ENCODE measurements around the gene PROP1.
"Not testable (repeated sequence)": the region's sequence is repeated elsewhere in the genome, so short reads cannot be mapped to it uniquely, and the experiment has no call there.

PROP1 gene

DNA sequence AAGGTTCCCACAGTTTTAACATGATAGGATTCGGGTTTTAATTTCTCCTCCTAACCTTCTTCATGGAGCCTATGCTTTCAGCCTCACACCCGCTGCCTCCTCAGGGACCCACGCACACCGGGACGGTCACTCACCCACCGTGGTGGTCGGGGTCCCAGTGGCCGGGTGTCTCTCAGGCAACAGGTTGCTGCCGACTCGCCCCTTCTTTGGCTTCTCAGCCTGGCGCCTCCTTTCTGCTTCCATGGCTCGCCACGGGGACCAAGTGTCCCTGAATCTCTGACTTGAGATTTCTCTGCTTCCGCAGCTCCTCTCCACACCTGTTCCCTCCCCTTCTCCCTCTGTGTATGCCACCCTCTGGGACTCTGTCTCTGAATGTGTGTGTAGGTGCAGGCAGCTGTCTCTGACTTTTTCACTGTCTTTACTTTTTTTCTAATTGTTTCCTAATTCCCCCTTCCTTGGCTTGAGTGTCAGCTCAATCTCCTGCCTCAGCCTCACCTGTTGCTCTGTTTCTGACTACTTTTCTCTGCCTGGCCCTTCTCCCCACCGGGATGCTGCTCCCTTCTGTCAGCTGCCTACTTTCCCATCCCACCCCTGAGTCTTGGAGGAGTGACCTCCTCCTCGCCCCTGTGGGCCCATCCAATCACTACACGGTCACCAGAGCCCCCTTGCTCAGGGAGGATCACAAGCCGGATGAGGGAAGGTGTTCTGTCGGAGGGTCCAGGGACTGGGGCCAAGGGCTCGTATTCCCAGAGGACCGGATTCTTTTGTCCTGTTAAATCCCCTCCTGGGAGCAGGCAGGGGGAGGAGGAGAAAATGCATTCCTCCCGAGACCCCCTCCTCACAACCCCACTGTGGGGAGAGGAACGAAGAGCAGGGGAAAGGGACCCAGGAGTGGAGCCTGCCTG is at the start of gene PROP1:
TSS of gene PROP1 (minus strand) at position 552 of the 905 bp plus-strand sequence. CDS start at position 243, 309 bp downstream.
- DNase-seq: no peak

GRCh38 chr5:178019379-178020030 is 23.5 kb upstream of the PROP1 start:
- not testable (repeated sequence) for DNase-seq

DNA sequence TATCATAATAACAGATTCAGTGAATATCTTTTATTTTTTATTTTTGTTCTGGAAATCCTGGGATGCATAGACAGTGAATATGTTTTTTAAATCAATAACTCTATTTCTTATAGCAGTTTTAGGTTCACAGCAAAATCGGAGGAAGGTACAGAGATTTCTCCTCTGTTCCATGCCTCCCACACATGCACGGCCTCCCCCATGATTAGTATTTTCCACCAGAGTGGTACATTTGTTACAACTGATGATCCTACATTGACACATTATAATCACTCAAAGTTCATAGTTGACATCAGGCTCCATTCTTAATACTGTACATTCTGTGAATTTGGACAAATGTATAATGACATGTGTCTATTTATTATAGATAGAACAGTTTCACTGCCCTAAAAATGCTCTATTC is 16.7 kb upstream of the PROP1 start:
- not testable (repeated sequence) for DNase-seq

DNA sequence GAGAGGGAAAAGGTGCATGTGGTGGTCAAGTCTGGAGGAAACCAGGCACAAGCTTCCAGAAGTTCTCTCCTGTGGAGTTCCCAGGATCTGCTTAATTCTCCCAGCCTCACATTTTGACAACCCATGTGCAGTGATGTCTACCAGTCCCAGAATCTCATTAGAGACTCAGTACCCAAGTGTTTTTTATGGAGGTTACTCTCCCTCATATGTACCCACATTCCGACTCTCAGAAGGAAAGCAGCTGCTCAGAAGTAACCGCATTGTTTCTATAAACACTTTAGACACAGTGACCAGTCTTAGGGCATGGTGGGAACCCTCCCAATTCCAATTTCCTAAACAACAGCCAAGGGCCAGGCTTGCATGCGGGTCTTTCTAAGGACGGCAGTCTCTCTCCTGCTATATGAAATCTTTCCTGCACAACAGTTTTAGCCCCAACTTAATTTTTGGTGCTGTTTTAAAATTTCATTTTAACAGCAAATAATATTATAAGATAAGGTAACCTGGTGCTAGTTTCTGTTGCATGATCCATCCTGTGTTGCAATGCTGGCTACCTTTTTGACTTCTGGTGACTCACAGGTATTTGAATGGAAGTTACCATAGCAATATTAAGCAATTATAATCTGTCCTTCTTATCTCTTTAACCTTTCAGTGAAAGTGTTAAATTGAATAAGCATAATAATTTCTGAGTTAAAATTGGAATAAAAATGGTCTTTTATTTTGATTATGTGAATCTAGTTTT is 15.9 kb upstream of the PROP1 start:
- DNase-seq: not testable (repeated sequence)

- DNase-seq: not testable (repeated sequence)
Observed at GRCh38 chr5:178007272-178007671, 11.2 kb upstream of the PROP1 start.

DNA sequence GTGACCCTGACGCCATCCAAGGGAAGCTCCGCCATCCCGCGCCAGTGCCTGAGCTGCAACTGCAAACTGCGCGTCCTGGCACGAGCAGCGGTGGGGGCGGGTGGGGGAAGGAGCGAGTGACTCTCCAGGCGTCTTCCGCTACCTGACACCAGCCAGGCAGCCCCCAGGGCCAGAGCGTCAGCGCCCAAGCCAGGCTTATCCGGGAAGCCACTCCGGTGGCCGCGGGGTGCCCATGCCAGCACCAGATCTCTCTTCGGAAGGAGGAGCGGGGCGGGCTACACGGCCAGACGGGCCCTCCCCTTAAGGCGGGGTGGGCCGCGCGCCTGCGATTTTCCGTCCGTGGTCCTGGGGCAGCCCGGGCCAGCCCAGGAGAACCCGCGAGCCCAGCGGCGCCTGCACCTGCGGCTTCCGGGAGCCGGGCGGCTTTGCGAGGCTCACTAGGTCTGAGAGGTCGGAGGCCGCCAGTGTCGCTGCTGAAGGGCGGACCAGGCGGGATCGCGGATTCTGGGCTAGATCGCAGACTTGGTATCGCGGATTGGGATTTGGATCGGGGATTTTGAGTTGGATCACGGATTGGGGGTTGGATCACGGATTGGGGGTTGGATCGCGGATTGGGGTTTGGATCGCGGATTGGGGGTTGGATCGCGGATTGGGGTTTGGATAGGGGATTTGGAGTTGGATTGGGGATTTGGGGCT is 10.6 kb upstream of the PROP1 start:
- DNase-seq: not testable (repeated sequence)

GRCh38 chr5:178006181-178006535 is 10.1 kb upstream of the PROP1 start:
- DNase-seq: not testable (repeated sequence)

DNA sequence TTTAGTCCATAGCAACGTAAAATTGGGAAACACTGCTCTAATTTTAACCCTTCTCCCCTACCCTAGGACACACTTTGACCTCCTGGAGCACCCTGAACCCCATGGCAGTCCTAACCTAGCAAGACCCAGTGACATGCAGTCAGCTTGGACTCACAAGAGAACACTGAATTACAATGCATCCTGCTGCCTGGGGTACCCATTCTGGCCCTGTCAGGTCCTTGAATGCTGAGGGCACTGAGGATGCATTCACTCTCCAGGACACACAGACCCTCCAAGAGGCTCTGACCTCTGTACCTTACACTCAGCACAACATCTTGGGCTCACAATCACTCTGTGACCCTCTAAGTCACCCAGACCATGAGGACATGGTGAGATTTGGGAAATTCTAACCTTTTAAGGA is 1.8 kb upstream of the PROP1 start:
- no peak for DNase-seq

DNA sequence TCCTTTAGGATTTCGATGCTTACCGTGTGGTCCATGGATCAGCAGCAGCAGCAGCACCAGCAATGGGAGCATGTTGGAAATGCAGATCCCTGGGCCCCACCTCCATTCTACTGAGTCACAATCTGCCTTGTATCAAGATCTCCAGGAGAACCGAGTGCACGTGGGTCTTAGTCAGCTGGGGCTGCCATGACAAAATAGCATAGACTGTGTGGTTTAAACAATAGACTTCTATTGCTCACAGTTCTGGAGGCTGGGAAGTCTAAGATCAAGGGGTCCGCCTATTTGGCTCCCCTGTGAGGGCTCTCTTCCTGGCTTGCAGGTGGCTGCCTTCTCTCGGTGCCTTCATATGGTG is 1.3 kb upstream of the PROP1 start:
- DNase-seq: no peak

DNA sequence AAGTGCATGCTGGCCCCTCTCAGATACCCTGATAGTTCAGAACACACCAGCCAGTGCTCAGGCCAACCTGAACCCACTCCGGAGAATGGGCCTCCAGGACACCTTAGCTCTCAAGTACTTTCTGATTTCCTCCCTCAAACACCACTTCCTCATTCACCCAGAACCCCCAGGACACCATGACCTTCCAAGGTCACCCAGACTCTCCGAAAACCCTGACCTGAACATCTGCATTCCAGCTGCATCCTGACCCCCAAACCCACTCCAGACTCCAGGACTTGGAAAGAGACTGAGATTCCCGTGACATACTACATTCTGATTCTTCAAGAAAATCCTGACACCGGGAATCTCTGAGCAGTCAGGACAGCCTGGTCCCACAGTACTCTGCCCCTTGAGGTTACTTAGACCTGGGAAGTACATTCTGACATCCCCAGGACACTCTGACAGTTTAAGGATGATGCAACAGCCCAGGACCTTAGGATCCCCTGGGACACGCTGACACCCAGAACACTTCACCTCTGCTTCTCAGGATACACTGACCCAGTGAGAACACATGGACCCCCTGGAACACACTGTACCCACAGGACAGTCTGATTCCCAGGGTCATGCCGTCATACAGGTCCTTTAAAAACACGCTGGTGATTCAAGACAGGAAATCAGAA is 747 bp upstream of the PROP1 start:
- DNase-seq: no peak

GRCh38 chr5:177994561-177995190 is 1.4 kb downstream of the PROP1 start:
- no peak for DNase-seq

DNA sequence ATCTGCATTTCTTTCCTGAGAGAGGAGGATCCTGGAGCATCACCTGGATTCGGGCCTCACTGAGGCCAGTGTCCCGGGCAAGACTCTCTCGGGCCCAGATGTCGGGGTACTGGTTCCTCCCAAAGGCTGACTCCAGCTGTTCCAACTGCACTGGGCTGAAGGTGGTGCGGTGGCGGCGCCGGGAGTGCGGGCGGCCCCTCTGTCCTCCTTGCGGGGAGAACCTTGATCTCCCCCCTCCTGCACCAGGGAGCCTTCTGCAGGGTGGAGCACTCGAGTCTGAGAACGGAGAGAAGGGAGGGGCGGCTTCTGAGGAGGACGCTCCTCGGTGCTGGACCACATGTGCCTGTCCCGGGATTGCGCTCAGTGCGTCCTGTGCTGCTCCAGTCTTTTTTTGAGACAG is 2.0 kb downstream of the PROP1 start:
- DNase-seq: no peak

GRCh38 chr5:177992466-177992865 is 3.6 kb downstream of the PROP1 start:
- no peak for DNase-seq

DNA sequence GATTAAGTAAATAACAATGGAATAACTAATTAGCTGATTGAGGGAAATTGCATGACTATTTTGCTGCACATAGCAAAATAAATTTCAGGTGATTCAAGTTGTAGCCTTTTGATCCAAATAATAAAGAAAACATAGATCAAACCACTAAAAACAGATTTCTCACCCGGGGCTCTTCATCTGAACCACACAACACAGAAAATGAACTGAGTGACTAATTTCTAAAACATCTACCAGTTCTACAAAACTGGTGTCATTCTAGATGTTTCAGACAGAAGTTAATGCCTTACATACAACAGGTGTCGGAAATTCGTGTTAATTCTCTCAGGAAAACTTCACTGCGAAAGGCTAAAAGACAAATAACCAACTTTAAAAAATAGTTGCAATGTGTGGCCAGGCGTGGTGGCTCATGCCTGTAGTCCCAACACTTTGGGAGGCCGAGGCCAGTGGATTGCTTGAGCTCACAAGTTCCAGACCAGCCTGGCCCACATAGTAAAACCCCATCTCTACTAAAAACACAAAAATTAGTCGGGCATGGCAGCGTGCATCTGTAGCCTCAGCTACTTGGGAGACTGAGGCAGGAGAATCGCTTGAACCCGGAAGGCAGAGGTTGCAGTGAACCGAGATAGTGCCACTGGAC is 6.9 kb downstream of the PROP1 start:
- DNase-seq: no peak

DNA sequence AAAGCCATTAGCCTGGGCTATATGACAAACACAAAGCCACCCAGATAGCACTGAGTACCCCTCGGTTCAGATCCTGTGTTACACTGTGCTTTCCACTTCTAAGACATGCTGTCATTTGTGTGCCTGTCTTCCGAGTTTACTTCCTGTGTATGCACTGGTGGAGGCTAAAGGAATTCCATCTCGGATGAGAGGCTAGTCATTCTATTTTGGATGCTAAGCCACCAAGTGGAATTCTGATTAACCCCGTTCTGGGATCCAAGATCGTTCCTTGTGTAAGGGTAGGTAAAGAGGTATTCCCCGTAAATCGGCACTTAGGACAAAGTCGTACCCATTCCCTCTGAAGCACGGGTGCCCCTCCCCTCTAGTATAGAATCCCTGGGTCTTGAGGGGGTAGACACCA is 8.7 kb downstream of the PROP1 start:
- no peak for DNase-seq

- no peak for DNase-seq
Observed at GRCh38 chr5:177985430-177986040, 10.5 kb downstream of the PROP1 start.

DNA sequence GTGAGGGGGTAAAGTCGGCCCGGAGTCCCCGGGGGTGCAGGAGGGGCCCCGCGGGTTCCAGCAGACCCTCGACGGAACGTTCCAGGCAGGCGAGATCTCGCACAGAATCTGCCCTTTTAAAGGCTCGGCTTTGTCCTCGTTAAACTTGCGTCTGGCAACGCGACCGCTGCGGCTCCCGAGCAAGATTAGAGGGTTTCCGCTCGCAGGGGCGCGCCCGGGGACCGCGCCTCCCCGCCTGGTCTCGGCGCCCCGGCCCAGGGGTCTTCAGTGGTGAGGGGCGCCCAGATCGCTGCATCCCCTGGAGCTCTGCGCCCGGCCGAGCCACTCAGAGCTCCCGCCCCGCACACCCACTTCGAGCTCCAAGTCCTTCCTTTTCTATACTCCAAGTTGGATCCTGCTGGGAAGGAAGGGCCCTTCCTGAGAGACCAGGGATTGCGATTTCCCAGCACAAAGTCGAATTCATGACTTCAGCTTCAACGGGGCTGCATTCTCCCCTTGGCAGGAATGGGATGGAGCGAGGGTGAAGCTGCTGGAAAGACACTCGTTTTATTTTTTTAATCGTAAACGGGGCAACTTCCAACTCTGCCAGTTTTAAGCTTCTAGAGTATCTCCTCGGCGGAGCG is 11.3 kb downstream of the PROP1 start:
- no peak for DNase-seq

DNA sequence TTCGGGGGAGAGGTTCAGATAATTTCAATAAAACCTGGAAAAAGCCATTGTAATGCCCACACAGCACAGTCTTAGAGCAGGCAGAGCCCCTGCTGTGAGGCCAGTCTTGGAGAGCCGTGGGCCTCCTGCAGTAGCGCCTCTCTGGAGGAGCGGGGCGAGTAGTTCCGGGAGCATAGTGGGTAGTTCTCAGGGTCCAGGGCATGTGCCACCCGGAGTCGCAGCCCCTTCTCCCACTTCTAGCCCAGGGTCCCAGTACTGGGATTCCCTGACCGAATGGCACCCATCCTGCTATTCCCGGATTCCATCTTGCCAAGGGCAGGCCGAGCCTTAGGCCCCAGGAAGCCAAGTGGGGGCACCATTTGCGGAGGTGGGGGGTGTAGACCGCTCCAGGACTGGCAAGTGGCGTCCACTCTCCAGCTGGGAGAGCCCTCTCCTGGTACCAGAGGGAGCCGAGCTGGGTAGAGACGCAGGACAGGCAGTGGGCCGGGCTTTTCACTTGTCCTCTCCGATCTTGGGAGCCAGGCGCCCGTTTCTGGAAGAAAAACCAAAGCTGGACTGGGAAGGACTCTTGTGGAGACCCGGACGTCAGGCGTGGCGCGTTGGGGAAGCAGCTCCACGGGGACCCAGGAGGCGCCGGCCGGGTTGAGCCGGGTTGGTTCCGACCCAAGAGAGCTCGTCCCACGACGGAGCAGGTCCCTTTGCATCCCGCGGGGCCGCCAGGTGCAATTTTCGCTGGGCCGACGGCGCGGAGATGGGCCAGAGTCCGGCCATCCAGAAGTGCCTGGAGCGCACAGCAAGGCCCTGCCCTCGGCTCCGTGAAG is 12.1 kb downstream of the PROP1 start:
- DNase-seq: no peak

DNA sequence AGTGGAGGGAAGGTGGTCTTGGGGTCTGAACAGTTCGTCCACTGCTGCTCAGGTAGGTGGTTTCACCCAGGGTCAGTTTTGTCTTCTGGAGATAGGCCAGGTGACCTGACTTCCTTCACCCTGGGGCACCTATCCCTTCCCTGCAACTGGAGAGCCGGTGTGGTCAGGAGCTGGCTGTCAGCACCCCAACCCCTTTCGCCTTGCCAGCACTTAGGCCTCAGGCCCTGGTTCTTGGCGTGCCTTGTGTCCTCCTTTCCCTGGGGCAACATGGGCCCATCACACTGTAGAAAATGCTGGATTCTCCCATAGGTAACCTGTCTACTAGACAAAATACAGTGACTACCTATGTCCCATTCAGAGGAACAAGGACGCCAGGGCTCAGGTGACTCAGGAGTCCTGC is 13.1 kb downstream of the PROP1 start:
- DNase-seq: no peak
